H1 (cell line): Measurements from ENCODE around the gene NBEA. TPM values are rescaled to one million over a fixed set of nuclear protein-coding genes. Genes with fewer than 3 reads are reported as not detected.
"Not testable (repeated sequence)": the region's sequence is repeated elsewhere in the genome, so short reads cannot be mapped to it uniquely, and the experiment has no call there.

Experiments
- CTCF ChIA-PET: fragments of 300-600 bp; sonication (Branson Sonifier 250); formaldehyde crosslinking; loops from one replicate; lab custom pipeline; 2021; ENCODE audit not compliant: partially characterized antibody; lab: Charles Lee
- POLR2A ChIA-PET: fragments of 300-600 bp; sonication (Branson Sonifier 250); formaldehyde crosslinking; loops from one replicate; lab custom pipeline; 2021; ENCODE audit warnings: inconsistent platforms; ENCODE audit not compliant: partially characterized antibody; lab: Charles Lee
- DNase-seq, 2 experiments: peaks; one replicate each; pipeline versions ENCODE4 v3.0.0 to v3.0.0-alpha.2; 2010 to 2022; ENCODE audit warnings: low spot score in 2 of 2, low read depth in 1 of 2, mixed read lengths in 1 of 2
- FAIRE-seq: peaks from 2 replicates; lab custom pipeline; 2011; peaks lifted over from hg19 to GRCh38; lab: Jason Lieb, UNC
- H2AFZ ChIP-seq: 2 replicates; pipeline ENCODE4 v1.8.1; 2012; ENCODE audit warnings: low read length, inconsistent platforms
- H2AK5ac ChIP-seq: 2 replicates; pipeline ENCODE4 v1.6.1; 2013; ENCODE audit warnings: low read depth, low read length
- H2BK120ac ChIP-seq: replicated peaks from 2 replicates; pipeline ENCODE3; 2013; ENCODE audit warnings: low read depth, low read length, inconsistent platforms
- H2BK12ac ChIP-seq: 2 replicates; pipeline ENCODE4 v1.6.1; 2013; ENCODE audit warnings: low read depth, low read length
- H2BK15ac ChIP-seq: 2 replicates; pipeline ENCODE4 v1.6.1; 2013; ENCODE audit warnings: low read length
- H2BK20ac ChIP-seq: 2 replicates; pipeline ENCODE4 v1.6.1; 2013; ENCODE audit warnings: low read length
- H2BK5ac ChIP-seq: 2 replicates; pipeline ENCODE4 v1.6.1; 2013; ENCODE audit warnings: low read depth, low read length
- H3K14ac ChIP-seq: 2 replicates; pipeline ENCODE4 v1.6.1; 2013; ENCODE audit warnings: inconsistent platforms; ENCODE audit not compliant: insufficient read length
- H3K18ac ChIP-seq: 2 replicates; pipeline ENCODE4 v1.6.1; 2013; ENCODE audit warnings: low read length; ENCODE audit errors: extremely low read depth
- H3K23ac ChIP-seq: 2 replicates; pipeline ENCODE4 v1.6.1; 2013; ENCODE audit warnings: inconsistent platforms; ENCODE audit not compliant: insufficient read length
- H3K23me2 ChIP-seq: 2 replicates; pipeline ENCODE4 v1.6.1; 2013; ENCODE audit warnings: low read depth, low read length
- H3K27ac ChIP-seq: 2 replicates; pipeline ENCODE4 v1.6.1; 2011; ENCODE audit warnings: low read depth, low read length, inconsistent platforms
- H3K27me3 ChIP-seq, 4 experiments: replicated peaks in 1 of 4; 1 replicate in 1 of 4; 2 replicates in 3 of 4; pipeline versions ENCODE4 v1.6.1 to v1.8.1; 2011 to 2013; ENCODE audit warnings: low read length in 3 of 4, mild to moderate bottlenecking in 3 of 4, inconsistent platforms in 2 of 4, mixed read lengths in 2 of 4, moderate library complexity in 1 of 4; ENCODE audit not compliant: control insufficient read depth in 3 of 4, insufficient read depth in 3 of 4; ENCODE audit errors: extremely low read depth in 1 of 4
- H3K36me3 ChIP-seq, 4 experiments: 2 replicates each; pipeline versions ENCODE4 v1.6.1 to v1.8.1; 2011 to 2013; ENCODE audit warnings: mild to moderate bottlenecking in 4 of 4, low read length in 3 of 4, moderate library complexity in 2 of 4, control low read depth in 1 of 4, inconsistent platforms in 1 of 4; ENCODE audit not compliant: insufficient read depth in 4 of 4, control insufficient read depth in 2 of 4
- H3K4ac ChIP-seq: replicated peaks from 2 replicates; pipeline ENCODE3; 2013; ENCODE audit warnings: low read length, low read depth, mixed read lengths, inconsistent platforms; ENCODE audit not compliant: insufficient read length
- H3K4me1 ChIP-seq, 4 experiments: replicated peaks in 1 of 4; 1 replicate in 1 of 4; 2 replicates in 3 of 4; pipeline versions ENCODE4 v1.6.1 to v1.8.1; 2011 to 2013; ENCODE audit warnings: low read length in 3 of 4, inconsistent platforms in 2 of 4, mixed read lengths in 1 of 4; ENCODE audit not compliant: insufficient read depth in 4 of 4, control insufficient read depth in 3 of 4
- H3K4me2 ChIP-seq, 2 experiments: 2 replicates each; pipeline versions ENCODE4 v1.6.1 to v1.8.1; 2011 to 2013; ENCODE audit warnings: low read depth in 2 of 2, low read length in 2 of 2, control low read depth in 1 of 2, inconsistent platforms in 1 of 2, mild to moderate bottlenecking in 1 of 2; ENCODE audit not compliant: insufficient read depth in 1 of 2
- H3K4me3 ChIP-seq, 4 experiments: fragments of 200-600, 300-600 bp in 1 of 4; sonication (generic), shearing (Covaris generic), sonication (Bioruptor Twin) in 1 of 4; 2 replicates each; pipeline versions ENCODE4 v1.5.1 to v1.8.1; 2011 to 2016; ENCODE audit warnings: low read length in 4 of 4, low read depth in 3 of 4, control low read depth in 2 of 4, inconsistent platforms in 2 of 4, mild to moderate bottlenecking in 2 of 4, mixed read lengths in 1 of 4, moderate library complexity in 1 of 4; ENCODE audit not compliant: insufficient read depth in 2 of 4; ENCODE audit errors: extremely low read depth in 1 of 4
- H3K56ac ChIP-seq: replicated peaks from 2 replicates; pipeline ENCODE3; 2013; ENCODE audit warnings: low read depth, mild to moderate bottlenecking, mixed read lengths, low read length, inconsistent platforms; ENCODE audit not compliant: insufficient read length
- H3K79me1 ChIP-seq: 2 replicates; pipeline ENCODE4 v1.6.1; 2013; ENCODE audit warnings: low read depth, low read length, control low read depth
- H3K79me2 ChIP-seq, 2 experiments: 2 replicates each; pipeline versions ENCODE4 v1.6.1 to v1.8.1; 2012 to 2013; ENCODE audit warnings: low read length in 2 of 2, mild to moderate bottlenecking in 2 of 2, inconsistent platforms in 1 of 2; ENCODE audit not compliant: insufficient read depth in 2 of 2, control insufficient read depth in 1 of 2
- H3K9ac ChIP-seq, 4 experiments: replicated peaks in 1 of 4; 1 replicate in 1 of 4; 2 replicates in 3 of 4; pipeline versions ENCODE4 v1.6.1 to v1.8.1; 2011 to 2013; ENCODE audit warnings: low read depth in 3 of 4, low read length in 3 of 4, control low read depth in 2 of 4, mild to moderate bottlenecking in 2 of 4, moderate library complexity in 2 of 4, inconsistent platforms in 1 of 4; ENCODE audit errors: extremely low read depth in 1 of 4
- H3K9me3 ChIP-seq, 2 experiments: 2 replicates each; pipeline versions ENCODE4 v1.6.1 to v1.8.1; 2012 to 2013; ENCODE audit warnings: mild to moderate bottlenecking in 2 of 2, moderate library complexity in 2 of 2, control low read depth in 1 of 2, inconsistent platforms in 1 of 2, low read depth in 1 of 2, low read length in 1 of 2, mixed read lengths in 1 of 2; ENCODE audit not compliant: insufficient read depth in 2 of 2
- H4K20me1 ChIP-seq, 2 experiments: replicated peaks in 1 of 2; 2 replicates each; pipeline versions ENCODE3 to v1.8.1; 2011 to 2013; ENCODE audit warnings: inconsistent platforms in 2 of 2, low read length in 2 of 2, mild to moderate bottlenecking in 1 of 2; ENCODE audit not compliant: insufficient read depth in 2 of 2, control insufficient read depth in 1 of 2
- H4K5ac ChIP-seq: 2 replicates; pipeline ENCODE4 v1.6.1; 2013; ENCODE audit warnings: low read length, low read depth, mixed read lengths, inconsistent platforms; ENCODE audit not compliant: insufficient read length
- H4K8ac ChIP-seq: 2 replicates; pipeline ENCODE4 v1.8.0; 2013; ENCODE audit warnings: mild to moderate bottlenecking, moderate library complexity, low read length, inconsistent platforms; ENCODE audit not compliant: insufficient read depth; ENCODE audit errors: extremely low read depth
- H4K91ac ChIP-seq: replicated peaks from 2 replicates; pipeline ENCODE3; 2013; ENCODE audit warnings: low read length, mixed read lengths, inconsistent platforms; ENCODE audit not compliant: insufficient read length
- RAD21 ChIP-seq, 2 experiments: IDR thresholded peaks in 1 of 2; conservative IDR thresholded peaks in 1 of 2; 2 replicates each; pipeline ENCODE4 v1.6.1; 2011; ENCODE audit warnings: low read depth in 2 of 2, low read length in 2 of 2, improper control_type of control experiment in 1 of 2, inconsistent platforms in 1 of 2, mild to moderate bottlenecking in 1 of 2, moderate library complexity in 1 of 2
- WGBS, 2 experiments: shearing (Covaris generic) in 1 of 2; methylation state at CpG; one replicate each; pipeline versions ENCODE4 v1.1.6 to v1.1.7; 2013 to 2015; ENCODE audit warnings: low lambda C conversion rate in 2 of 2, mixed read lengths in 2 of 2, inconsistent platforms in 1 of 2, low coverage in 1 of 2, missing lambda C conversion rate in 1 of 2; ENCODE audit not compliant: insufficient replicate concordance in 2 of 2, insufficient coverage in 1 of 2, insufficient read length in 1 of 2; ENCODE audit errors: extremely low coverage in 1 of 2, missing lambda C conversion rate in 1 of 2; 5-methylcytosine and 5-hydroxymethylcytosine counted together
- polyA plus RNA-seq, 7 experiments: library from polyadenylated mRNA; depleted of rRNA in 3 of 7; stranded (reverse) in 5 of 7; unstranded in 2 of 7; fragments of >200 nt in 5 of 7; fragments of 200-250 nt in 2 of 7; gene quantifications; 1 replicate in 5 of 7; 2 replicates in 1 of 7; 4 replicates in 1 of 7; pipeline versions ENCODE4 v1.2.1 to v1.2.3, GENCODE V29; 2011 to 2013; ENCODE audit warnings: missing spikeins in 2 of 7, mixed read lengths in 2 of 7
- total RNA-seq: library from RNA; stranded (reverse); fragmentation: NEBNext Ultra II Directional; extraction: Animal tissue kit (Norgen Biotek cat#: 25700); gene quantifications from 2 replicates; pipeline ENCODE4 v1.2.1, GENCODE V29; 2021
- TF ChIP-seq, protein P1 (sequence below), 3 experiments: IDR thresholded peaks; 1 replicate in 2 of 3; 2 replicates in 1 of 3; pipeline versions ENCODE4 v1.5.1 to v1.6.1; 2011; ENCODE audit warnings: low read length in 3 of 3, mild to moderate bottlenecking in 3 of 3, inconsistent platforms in 2 of 3, low read depth in 1 of 3, moderate library complexity in 1 of 3; ENCODE audit not compliant: insufficient read depth in 1 of 3; ENCODE audit errors: control extremely low read depth in 1 of 3

The NBEA gene
- total and polyA plus RNA-seq, 2 of the 8 experiments (the other 6 are each of a cell fraction or from before 2014, with no cell fraction given) = 14.2 to 21.5 TPM

DNA sequence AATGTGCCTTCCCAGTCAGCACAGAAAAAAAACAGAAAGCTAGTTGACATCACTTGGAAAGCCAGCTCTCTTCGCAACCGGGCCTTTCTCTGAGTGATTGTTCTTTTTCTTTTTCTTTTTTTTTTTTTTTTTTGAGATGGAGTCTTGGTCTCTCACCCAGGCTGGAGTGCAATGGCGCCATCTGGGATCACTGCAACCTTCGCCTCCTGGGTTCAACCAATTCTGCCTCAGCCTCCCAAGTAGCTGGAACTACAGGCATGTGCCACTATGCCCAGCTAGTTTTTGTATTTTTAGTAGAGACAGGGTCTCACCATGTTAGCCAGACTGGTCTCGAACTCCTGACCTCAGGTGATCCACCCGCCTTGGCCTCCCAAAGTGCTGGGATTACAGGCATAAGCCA is 735.8 kb downstream of the NBEA start:
- not testable (repeated sequence) for H3K18ac ChIP-seq, FAIRE-seq, H3K27ac ChIP-seq, H3K23ac ChIP-seq, H2BK120ac ChIP-seq, H2AFZ ChIP-seq, H4K20me1 ChIP-seq, H2AK5ac ChIP-seq, H2BK15ac ChIP-seq, H3K4ac ChIP-seq, H2BK5ac ChIP-seq, H3K14ac ChIP-seq, H3K27me3 ChIP-seq, H4K91ac ChIP-seq, H3K23me2 ChIP-seq, H4K8ac ChIP-seq, H3K9me3 ChIP-seq, H3K4me2 ChIP-seq, H3K56ac ChIP-seq, H2BK20ac ChIP-seq, H3K9ac ChIP-seq, H3K4me3 ChIP-seq, H3K4me1 ChIP-seq, H4K5ac ChIP-seq, H3K36me3 ChIP-seq, H2BK12ac ChIP-seq, H3K79me1 ChIP-seq, H3K79me2 ChIP-seq
- 78% methylated on average over 5 of the region's 6 CpGs; no CpG with 5 or more reads in 1 of the 2 experiments for WGBS, 2 experiments
- CTCF ChIA-PET = interaction anchor here (0.6 to 1.3 kb wide), 9 partner anchors 14 to 284 kb away, joined by 3 to 8 read pairs (median 3); no protein-coding TSS in a partner anchor
- POLR2A ChIA-PET = interaction anchor here (0.6 kb wide), 1 partner anchor 12 kb away, joined by 3 read pairs; no protein-coding TSS in a partner anchor
- TF ChIP-seq, protein P1, sequence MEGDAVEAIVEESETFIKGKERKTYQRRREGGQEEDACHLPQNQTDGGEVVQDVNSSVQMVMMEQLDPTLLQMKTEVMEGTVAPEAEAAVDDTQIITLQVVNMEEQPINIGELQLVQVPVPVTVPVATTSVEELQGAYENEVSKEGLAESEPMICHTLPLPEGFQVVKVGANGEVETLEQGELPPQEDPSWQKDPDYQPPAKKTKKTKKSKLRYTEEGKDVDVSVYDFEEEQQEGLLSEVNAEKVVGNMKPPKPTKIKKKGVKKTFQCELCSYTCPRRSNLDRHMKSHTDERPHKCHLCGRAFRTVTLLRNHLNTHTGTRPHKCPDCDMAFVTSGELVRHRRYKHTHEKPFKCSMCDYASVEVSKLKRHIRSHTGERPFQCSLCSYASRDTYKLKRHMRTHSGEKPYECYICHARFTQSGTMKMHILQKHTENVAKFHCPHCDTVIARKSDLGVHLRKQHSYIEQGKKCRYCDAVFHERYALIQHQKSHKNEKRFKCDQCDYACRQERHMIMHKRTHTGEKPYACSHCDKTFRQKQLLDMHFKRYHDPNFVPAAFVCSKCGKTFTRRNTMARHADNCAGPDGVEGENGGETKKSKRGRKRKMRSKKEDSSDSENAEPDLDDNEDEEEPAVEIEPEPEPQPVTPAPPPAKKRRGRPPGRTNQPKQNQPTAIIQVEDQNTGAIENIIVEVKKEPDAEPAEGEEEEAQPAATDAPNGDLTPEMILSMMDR (IDR thresholded peaks at IDR 0.05; ENCODE audit: control extremely low read depth in 1 of 3, insufficient read depth in 1 of 3, low read depth in 1 of 3, low read length in 3 of 3) = peak; percentile 6 to 24 (median 15); a peak in 2 of 4 replicates
- peak; percentile 26 to 38; a peak in 3 of 4 replicates for TF ChIP-seq RAD21 (IDR thresholded peaks at IDR 0.05 in 1 of 2, conservative IDR thresholded peaks at IDR 0.05 in 1 of 2; ENCODE audit: low read depth in 2 of 2, low read length in 2 of 2)
- peak in 1 of 2 experiments; percentile 59 for DNase-seq
